ENCODE results near the gene F3.
A peak's percentile ranks its signal among the peaks of the same experiment; 100 is the strongest.

Gene F3

GRCh38 chr1:94541246-94542087 lies at the start of gene F3:
Gene F3, minus strand, starts transcription at chr1:94541759. Its CDS starts 123 bp downstream, at chr1:94541636.
- Histone ChIP-seq H3K4me3 (replicated peaks; ENCODE audit: low read depth, low read length) (peak within 1 kb of the TSS; percentile 61), H3K36me3 (ENCODE audit: control insufficient read depth, insufficient read depth, low read length) (no peaks in the 10 kb centered on the region), H3K27me3 (replicated peaks; ENCODE audit: control insufficient read depth, insufficient read depth, low read length) (peaks cover 2% of the 10 kb centered on the region)
- DNase-seq (ENCODE audit: extremely low read depth, insufficient read length) = peak; percentile 37
- TF ChIP-seq, protein P1, sequence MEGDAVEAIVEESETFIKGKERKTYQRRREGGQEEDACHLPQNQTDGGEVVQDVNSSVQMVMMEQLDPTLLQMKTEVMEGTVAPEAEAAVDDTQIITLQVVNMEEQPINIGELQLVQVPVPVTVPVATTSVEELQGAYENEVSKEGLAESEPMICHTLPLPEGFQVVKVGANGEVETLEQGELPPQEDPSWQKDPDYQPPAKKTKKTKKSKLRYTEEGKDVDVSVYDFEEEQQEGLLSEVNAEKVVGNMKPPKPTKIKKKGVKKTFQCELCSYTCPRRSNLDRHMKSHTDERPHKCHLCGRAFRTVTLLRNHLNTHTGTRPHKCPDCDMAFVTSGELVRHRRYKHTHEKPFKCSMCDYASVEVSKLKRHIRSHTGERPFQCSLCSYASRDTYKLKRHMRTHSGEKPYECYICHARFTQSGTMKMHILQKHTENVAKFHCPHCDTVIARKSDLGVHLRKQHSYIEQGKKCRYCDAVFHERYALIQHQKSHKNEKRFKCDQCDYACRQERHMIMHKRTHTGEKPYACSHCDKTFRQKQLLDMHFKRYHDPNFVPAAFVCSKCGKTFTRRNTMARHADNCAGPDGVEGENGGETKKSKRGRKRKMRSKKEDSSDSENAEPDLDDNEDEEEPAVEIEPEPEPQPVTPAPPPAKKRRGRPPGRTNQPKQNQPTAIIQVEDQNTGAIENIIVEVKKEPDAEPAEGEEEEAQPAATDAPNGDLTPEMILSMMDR (IDR thresholded peaks at IDR 0.05; ENCODE audit: insufficient read depth, low read length, poor library complexity, severe bottlenecking) = no peak

- DNase-seq (ENCODE audit: extremely low read depth, insufficient read length) = no peak
- TF ChIP-seq, protein P1 (IDR thresholded peaks at IDR 0.05; ENCODE audit: insufficient read depth, low read length, poor library complexity, severe bottlenecking) = no peak
- H3K4me3 ChIP-seq (replicated peaks; ENCODE audit: low read depth, low read length) = no peak overlapping the region
- H3K36me3 ChIP-seq (ENCODE audit: control insufficient read depth, insufficient read depth, low read length) = no peaks in the 10 kb centered on the region
- H3K27me3 ChIP-seq (replicated peaks; ENCODE audit: control insufficient read depth, insufficient read depth, low read length) = no peaks in the 10 kb centered on the region
These were observed 48.9 kb upstream of the F3 start for GRCh38 chr1:94590203-94591137.

DNA sequence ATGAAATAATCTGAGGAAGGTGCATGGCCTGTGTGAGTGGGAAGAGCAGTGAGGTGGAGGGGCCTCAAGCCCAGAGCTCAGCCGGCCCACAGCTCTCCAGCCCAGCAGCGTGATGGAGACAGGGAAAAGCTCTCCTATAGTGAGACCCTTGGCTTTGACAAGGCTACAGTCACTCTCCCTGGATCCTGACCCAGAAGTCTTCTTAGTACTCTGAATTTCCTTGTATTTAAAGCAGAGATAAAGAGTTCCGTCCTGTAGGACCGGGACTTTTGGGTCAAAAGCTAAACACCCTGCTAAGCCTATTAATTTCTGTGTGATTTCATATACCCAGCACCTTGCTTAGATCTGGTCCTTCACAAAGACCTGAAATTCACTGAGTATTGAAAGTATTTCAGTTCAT lies 48.2 kb upstream of the F3 start:
- H3K4me3 ChIP-seq (replicated peaks; ENCODE audit: low read depth, low read length) = no peak overlapping the region
- no peaks in the 10 kb centered on the region for H3K36me3 ChIP-seq (ENCODE audit: control insufficient read depth, insufficient read depth, low read length)
- no peak for DNase-seq (ENCODE audit: extremely low read depth, insufficient read length)
- TF ChIP-seq, protein P1 (IDR thresholded peaks at IDR 0.05; ENCODE audit: insufficient read depth, low read length, poor library complexity, severe bottlenecking) = no peak
- H3K27me3 ChIP-seq (replicated peaks; ENCODE audit: control insufficient read depth, insufficient read depth, low read length) = no peaks in the 10 kb centered on the region

DNA sequence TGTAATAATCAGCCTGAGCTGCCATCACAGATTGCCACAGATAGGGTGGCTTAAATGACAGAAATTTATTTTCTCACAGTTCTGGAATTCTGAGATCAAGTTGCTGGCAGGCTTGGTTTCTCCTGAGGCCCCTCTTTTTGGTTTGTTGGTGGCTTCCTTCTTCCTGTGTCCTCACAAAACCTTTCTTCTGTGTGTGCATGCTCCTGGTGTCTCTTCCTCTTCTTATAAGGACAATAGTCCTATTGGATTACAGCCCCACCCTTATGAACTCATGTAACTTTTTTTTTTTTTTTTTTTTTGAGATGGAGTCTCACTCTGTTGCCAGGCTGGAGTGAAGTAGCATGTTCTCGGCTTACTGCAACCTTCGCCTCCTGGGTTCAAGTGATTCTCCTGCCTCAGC lies 41.0 kb upstream of the F3 start:
- H3K36me3 ChIP-seq (ENCODE audit: control insufficient read depth, insufficient read depth, low read length) = no peaks in the 10 kb centered on the region
- no peak overlapping the region for H3K4me3 ChIP-seq (replicated peaks; ENCODE audit: low read depth, low read length)
- no peaks in the 10 kb centered on the region; the same call in 1 of the 2 replicates for H3K27me3 ChIP-seq (replicated peaks; ENCODE audit: control insufficient read depth, insufficient read depth, low read length)
- TF ChIP-seq, protein P1 (IDR thresholded peaks at IDR 0.05; ENCODE audit: insufficient read depth, low read length, poor library complexity, severe bottlenecking) = no peak
- DNase-seq (ENCODE audit: extremely low read depth, insufficient read length) = no peak

DNA sequence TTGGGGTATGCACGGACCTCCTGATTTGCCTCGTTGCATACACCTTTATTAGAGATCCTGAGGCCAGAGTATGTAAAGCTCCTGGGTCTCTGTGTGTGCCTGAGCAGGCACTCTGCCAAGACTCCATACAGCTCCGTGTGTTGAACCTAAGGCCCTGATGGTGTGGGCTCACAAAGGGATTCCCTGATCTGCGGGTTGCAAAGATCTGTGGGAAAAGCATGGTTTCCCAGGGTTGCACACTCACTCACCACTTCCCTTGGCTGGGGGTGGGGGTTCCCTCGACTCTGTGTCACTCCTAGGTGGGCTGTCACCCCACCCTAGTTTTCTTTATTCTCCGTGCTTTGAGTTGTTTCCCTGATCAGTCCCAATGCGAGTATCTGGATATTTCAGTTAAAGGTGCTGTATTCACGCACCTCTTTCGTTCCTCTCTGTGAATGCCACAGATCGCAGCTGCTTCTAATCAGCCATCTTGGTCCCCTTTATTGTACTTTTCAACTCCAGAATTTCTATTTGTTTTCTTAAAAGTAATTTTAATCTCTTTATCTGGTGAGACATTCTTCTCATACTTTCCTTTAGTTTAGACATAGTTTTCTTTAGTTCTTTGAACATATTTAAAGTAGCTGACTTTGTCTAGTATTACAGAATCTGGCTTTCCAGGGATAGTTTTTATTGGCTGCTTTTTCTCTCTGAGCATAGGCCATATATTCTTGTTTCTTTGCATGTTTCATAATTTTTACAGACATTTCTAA lies 39.0 kb upstream of the F3 start:
- H3K4me3 ChIP-seq (replicated peaks; ENCODE audit: low read depth, low read length) = no peak overlapping the region
- H3K36me3 ChIP-seq (ENCODE audit: control insufficient read depth, insufficient read depth, low read length) = no peaks in the 10 kb centered on the region
- DNase-seq (ENCODE audit: extremely low read depth, insufficient read length) = no peak
- no peaks in the 10 kb centered on the region; the same call in 1 of the 2 replicates for H3K27me3 ChIP-seq (replicated peaks; ENCODE audit: control insufficient read depth, insufficient read depth, low read length)
- TF ChIP-seq, protein P1 (IDR thresholded peaks at IDR 0.05; ENCODE audit: insufficient read depth, low read length, poor library complexity, severe bottlenecking) = no peak

All from GM06990 (cell line).